ENCODE results near the gene ACTL6B. TPM values are rescaled to one million over a fixed set of nuclear protein-coding genes. Genes with fewer than 3 reads are reported as not detected.

ACTL6B gene
- total and polyA plus RNA-seq, 9 of the 15 experiments (the other 6 are each of a cell fraction or from before 2014, with no cell fraction given), result not detected

DNA sequence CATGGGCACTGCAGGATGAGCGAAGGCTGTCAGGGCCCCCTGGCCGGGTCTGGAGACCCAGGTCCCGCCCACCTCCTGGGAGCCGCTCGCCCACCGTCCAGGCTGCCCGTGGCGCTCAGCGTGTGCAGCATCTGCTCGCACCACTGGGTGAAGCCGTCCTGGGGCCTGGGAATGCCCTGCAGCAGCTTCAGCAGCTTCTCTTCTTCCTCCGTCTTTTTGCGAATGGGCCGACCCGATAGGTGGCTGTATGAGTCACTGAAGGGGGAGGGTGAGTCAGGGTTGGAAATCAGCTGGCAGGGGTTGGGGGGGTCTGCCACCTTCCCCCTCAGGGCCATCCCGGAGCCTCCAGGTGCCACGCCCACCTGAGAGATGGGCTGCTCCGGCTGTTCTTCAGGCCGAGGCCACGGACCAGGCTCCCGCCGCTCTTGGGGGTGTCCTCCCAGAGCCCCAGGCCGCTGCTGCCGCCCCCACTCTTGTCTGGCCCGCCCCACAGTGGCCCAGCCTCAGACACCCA lies 26.0 kb upstream of the ACTL6B start (continued):
- peak; percentile 23; the same call in 1 of the 2 replicates for TF ChIP-seq POLR2AphosphoS5 (IDR thresholded peaks at IDR 0.05; ENCODE audit: control insufficient read depth, insufficient read depth, low read depth, low read length)
- TF ChIP-seq, protein P1, sequence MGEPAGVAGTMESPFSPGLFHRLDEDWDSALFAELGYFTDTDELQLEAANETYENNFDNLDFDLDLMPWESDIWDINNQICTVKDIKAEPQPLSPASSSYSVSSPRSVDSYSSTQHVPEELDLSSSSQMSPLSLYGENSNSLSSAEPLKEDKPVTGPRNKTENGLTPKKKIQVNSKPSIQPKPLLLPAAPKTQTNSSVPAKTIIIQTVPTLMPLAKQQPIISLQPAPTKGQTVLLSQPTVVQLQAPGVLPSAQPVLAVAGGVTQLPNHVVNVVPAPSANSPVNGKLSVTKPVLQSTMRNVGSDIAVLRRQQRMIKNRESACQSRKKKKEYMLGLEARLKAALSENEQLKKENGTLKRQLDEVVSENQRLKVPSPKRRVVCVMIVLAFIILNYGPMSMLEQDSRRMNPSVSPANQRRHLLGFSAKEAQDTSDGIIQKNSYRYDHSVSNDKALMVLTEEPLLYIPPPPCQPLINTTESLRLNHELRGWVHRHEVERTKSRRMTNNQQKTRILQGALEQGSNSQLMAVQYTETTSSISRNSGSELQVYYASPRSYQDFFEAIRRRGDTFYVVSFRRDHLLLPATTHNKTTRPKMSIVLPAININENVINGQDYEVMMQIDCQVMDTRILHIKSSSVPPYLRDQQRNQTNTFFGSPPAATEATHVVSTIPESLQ (CRISPR knock-in tag; IDR thresholded peaks at IDR 0.05), result no peak
- peak; percentile 41 for TF ChIP-seq RBFOX2 (IDR thresholded peaks at IDR 0.05; ENCODE audit: low read depth, low read length)
- TF ChIP-seq, protein P2, sequence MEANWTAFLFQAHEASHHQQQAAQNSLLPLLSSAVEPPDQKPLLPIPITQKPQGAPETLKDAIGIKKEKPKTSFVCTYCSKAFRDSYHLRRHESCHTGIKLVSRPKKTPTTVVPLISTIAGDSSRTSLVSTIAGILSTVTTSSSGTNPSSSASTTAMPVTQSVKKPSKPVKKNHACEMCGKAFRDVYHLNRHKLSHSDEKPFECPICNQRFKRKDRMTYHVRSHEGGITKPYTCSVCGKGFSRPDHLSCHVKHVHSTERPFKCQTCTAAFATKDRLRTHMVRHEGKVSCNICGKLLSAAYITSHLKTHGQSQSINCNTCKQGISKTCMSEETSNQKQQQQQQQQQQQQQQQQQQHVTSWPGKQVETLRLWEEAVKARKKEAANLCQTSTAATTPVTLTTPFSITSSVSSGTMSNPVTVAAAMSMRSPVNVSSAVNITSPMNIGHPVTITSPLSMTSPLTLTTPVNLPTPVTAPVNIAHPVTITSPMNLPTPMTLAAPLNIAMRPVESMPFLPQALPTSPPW (CRISPR knock-in tag; IDR thresholded peaks at IDR 0.05), result peak; percentile 69
- peak; percentile 58 for TF ChIP-seq EGR1 (conservative IDR thresholded peaks at IDR 0.05)
- no peak for TF ChIP-seq TEAD4 (IDR thresholded peaks at IDR 0.05; ENCODE audit: low read length)
- no peak for TF ChIP-seq TEAD4 (CRISPR knock-in tag; IDR thresholded peaks at IDR 0.05; ENCODE audit: borderline replicate concordance)
- peak; percentile 75; the same call in 1 of the 2 replicates for TF ChIP-seq JUND (IDR thresholded peaks at IDR 0.05; ENCODE audit: borderline replicate concordance, low read depth, low read length)
- no peak for TF ChIP-seq JUND (tag; IDR thresholded peaks at IDR 0.05; ENCODE audit: borderline replicate concordance, low read depth, low read length)
- TF ChIP-seq POLR2A (conservative IDR thresholded peaks at IDR 0.05), result 0 out of 2 replicates have a peak, but pooled peaks have one; percentile 10
- no peak for TF ChIP-seq ZNF165 (CRISPR knock-in tag; IDR thresholded peaks at IDR 0.05; ENCODE audit: borderline replicate concordance)
- peak; percentile 32 for TF ChIP-seq HMGN3 (IDR thresholded peaks at IDR 0.05; ENCODE audit: borderline replicate concordance, extremely low read depth, insufficient read length, low read depth, low read length)
- 0 out of 2 replicates have a peak, but pooled peaks have one; percentile 55 for TF ChIP-seq JUN (IDR thresholded peaks at IDR 0.05; ENCODE audit: borderline replicate concordance, low read depth, low read length)
- TF ChIP-seq JUN (CRISPR knock-in tag; IDR thresholded peaks at IDR 0.05; ENCODE audit: borderline replicate concordance), result no peak
- peak; percentile 59 for TF ChIP-seq PRDM10 (IDR thresholded peaks at IDR 0.05; ENCODE audit: partially characterized antibody)
- TF ChIP-seq, protein P3, sequence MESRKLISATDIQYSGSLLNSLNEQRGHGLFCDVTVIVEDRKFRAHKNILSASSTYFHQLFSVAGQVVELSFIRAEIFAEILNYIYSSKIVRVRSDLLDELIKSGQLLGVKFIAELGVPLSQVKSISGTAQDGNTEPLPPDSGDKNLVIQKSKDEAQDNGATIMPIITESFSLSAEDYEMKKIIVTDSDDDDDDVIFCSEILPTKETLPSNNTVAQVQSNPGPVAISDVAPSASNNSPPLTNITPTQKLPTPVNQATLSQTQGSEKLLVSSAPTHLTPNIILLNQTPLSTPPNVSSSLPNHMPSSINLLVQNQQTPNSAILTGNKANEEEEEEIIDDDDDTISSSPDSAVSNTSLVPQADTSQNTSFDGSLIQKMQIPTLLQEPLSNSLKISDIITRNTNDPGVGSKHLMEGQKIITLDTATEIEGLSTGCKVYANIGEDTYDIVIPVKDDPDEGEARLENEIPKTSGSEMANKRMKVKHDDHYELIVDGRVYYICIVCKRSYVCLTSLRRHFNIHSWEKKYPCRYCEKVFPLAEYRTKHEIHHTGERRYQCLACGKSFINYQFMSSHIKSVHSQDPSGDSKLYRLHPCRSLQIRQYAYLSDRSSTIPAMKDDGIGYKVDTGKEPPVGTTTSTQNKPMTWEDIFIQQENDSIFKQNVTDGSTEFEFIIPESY (CRISPR knock-in tag; IDR thresholded peaks at IDR 0.05), result peak; percentile 38; the same call in 1 of the 2 replicates
- TF ChIP-seq CBX3 (IDR thresholded peaks at IDR 0.05; ENCODE audit: borderline replicate concordance in 1 of 2, low read length in 2 of 2), result no peak
- peak; percentile 34; the same call in 1 of the 2 replicates for TF ChIP-seq MYNN (IDR thresholded peaks at IDR 0.05)
- no peak for TF ChIP-seq MYNN (CRISPR knock-in tag; IDR thresholded peaks at IDR 0.05)

Data from K562 (cell line).